ENCODE results near the gene ACVRL1. TPM values are rescaled to one million over a fixed set of nuclear protein-coding genes. Genes with fewer than 3 reads are reported as not detected.
A peak's percentile ranks its signal among the peaks of the same experiment; 100 is the strongest.

ACVRL1 gene
- total RNA-seq, 1 donor from 2014 or later, result not detected

GRCh38 chr12:51920046-51920445, 12.7 kb downstream of the ACVRL1 start:
- no peak for DNase-seq (ENCODE audit: low spot score)
- H3K4me3 Mint-ChIP-seq (ENCODE audit: low read depth), result no peak overlapping the region
- no peak overlapping the region for H3K27ac Mint-ChIP-seq
- H3K36me3 Mint-ChIP-seq (ENCODE audit: low read depth), result no peaks in the 10 kb centered on the region
- intact Hi-C loops (cut with micrococcal nuclease), result no loop called here
- peaks cover 9% of the 10 kb centered on the region for H3K27me3 Mint-ChIP-seq (ENCODE audit: low read depth)
- peaks cover 2% of the 10 kb centered on the region for H3K4me1 Mint-ChIP-seq (ENCODE audit: low read depth)
- H3K9me3 Mint-ChIP-seq, result no peaks in the 10 kb centered on the region

DNA sequence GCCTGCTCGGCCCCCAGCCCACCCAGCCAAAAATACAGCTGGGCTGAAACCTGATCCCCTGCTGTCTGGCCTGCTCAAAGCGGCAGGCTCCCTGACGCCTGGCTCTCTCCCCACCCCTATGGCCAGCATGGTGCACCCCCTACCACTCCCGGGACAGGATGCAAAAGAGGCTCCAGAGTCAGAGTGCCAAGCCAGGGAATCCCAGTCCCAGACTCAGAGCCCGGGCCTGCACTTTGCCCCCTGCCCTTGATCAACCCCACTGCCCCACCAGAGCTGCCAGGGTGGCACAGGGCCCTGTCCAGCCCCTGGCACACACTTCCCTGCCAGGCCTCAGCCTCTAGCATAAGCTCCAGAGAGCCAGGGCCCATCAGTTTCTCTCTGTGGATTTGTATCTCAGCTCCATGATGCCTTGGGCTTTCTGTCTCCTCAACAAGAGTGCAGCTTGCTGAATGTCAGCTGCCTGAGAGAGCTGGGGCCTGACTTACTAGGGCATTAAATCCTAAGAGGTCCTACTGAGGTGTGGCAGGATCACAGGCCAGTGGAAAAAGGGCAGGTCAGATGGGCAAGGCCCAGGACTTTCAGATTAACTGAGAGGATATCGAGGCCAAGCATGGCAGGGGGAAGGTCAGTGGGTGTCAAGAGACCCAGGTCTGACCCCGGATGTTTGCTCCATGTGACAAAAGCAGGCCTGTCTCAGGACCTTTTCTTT, 13.9 kb downstream of the ACVRL1 start:
- intact Hi-C loops (cut with micrococcal nuclease), result no loop called here
- Mint-ChIP-seq H3K4me3 (ENCODE audit: low read depth) (no peak overlapping the region), H3K27me3 (ENCODE audit: low read depth) (peaks cover 16% of the 10 kb centered on the region), H3K4me1 (ENCODE audit: low read depth) (peaks cover 3% of the 10 kb centered on the region), H3K9me3 (no peaks in the 10 kb centered on the region), H3K36me3 (ENCODE audit: low read depth) (no peaks in the 10 kb centered on the region), H3K27ac (no peak overlapping the region)
- DNase-seq (ENCODE audit: low spot score), result no peak

GRCh38 chr12:51922146-51922545, 14.8 kb downstream of the ACVRL1 start:
- intact Hi-C loops (cut with micrococcal nuclease), result no loop called here
- H3K9me3 Mint-ChIP-seq, result no peaks in the 10 kb centered on the region
- H3K27me3 Mint-ChIP-seq (ENCODE audit: low read depth), result peaks cover 16% of the 10 kb centered on the region
- no peak for DNase-seq (ENCODE audit: low spot score)
- H3K4me1 Mint-ChIP-seq (ENCODE audit: low read depth), result peaks cover 3% of the 10 kb centered on the region
- H3K36me3 Mint-ChIP-seq (ENCODE audit: low read depth), result no peaks in the 10 kb centered on the region
- no peak overlapping the region for H3K4me3 Mint-ChIP-seq (ENCODE audit: low read depth)
- no peak overlapping the region for H3K27ac Mint-ChIP-seq

GRCh38 chr12:51922762-51923505, 15.6 kb downstream of the ACVRL1 start:
- Mint-ChIP-seq H3K4me1 (ENCODE audit: low read depth) (peaks cover 3% of the 10 kb centered on the region), H3K4me3 (ENCODE audit: low read depth) (no peak overlapping the region), H3K27ac (no peak overlapping the region), H3K36me3 (ENCODE audit: low read depth) (no peaks in the 10 kb centered on the region), H3K9me3 (no peaks in the 10 kb centered on the region), H3K27me3 (ENCODE audit: low read depth) (peaks cover 16% of the 10 kb centered on the region)
- intact Hi-C loops (cut with micrococcal nuclease), result no loop called here
- DNase-seq (ENCODE audit: low spot score), result no peak

DNA sequence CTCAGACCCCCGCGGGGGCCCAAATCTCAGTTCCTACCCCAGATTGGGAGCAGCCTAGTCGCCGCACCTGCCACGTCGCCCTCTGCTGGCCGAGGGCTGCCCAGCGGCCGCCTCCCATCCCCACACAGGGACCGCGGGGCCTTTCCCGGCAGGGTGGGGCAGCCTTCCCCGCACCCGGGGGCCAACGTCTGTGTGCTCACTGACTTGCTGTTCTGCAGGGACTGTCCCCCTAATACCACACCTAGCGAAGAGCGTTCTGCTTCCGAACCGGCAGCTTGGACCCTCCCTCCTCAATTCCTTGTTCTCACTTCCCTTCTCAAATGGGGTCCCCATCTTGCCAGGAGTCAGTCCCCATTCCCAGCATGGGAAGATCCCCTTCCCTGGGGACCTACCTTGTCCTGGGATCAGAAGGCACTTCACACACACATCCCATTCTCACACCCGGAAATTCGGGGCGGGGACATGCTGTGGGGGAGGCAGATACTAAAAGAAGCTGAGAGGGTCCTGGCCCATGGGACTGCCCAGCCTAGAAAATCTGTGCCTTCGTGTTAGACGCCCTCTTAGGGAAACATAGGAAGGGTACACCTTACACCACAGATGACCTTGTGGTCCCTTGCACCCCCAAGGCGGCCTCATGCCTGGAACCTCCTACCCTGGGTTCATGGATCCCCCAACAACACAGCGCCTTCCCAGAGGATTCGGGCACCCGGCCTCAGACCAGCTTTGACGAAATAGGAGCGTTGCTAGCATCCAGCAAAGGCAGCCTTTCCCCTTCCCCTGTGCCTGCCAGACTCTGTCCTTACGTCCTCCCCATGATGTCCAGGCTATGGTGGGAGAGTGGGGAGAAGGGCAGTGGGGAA, 16.4 kb downstream of the ACVRL1 start:
- peaks cover 3% of the 10 kb centered on the region for H3K4me1 Mint-ChIP-seq (ENCODE audit: low read depth)
- H3K4me3 Mint-ChIP-seq (ENCODE audit: low read depth), result no peak overlapping the region
- H3K27me3 Mint-ChIP-seq (ENCODE audit: low read depth), result peaks cover 16% of the 10 kb centered on the region
- peak; percentile 28 for DNase-seq (ENCODE audit: low spot score)
- intact Hi-C loops (cut with micrococcal nuclease), result no loop called here
- no peaks in the 10 kb centered on the region for H3K9me3 Mint-ChIP-seq
- no peak overlapping the region for H3K27ac Mint-ChIP-seq
- no peaks in the 10 kb centered on the region for H3K36me3 Mint-ChIP-seq (ENCODE audit: low read depth)

DNA sequence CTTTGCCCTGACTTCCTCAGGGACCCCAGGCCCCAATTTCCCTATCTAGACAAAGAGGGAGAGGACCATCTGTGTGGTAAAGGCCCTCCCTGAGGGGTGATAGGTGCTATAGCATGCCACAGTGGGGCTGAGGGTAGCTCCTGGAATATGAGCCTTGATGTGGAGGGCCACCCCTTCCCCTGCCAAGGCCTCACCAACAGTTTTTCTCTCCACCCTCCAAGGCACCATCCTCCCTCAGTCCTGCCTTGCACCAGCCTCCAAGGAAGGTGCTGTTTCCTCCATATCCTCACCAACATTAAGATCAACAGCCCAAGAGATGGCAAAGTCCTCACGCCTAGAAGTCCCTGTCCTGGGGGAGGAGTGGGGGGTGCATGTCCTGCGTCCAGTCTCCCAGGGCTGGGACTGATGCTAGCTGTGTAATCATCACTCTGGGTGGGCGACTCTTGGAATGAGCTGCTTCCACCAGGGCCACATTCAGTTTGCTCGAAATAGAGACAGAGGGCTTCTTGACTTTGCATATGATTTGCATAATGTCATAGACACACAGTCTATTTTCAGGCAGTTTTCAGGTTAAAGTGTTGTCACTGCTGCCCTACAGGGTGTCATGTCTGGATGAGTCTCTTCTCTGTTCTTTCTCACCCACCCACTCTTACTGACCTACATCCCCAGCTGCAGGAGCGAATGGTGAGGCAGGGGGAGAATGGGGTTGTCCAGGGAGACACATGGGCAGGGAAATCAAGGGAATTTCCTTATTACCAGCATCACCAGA, 17.4 kb downstream of the ACVRL1 start:
- Mint-ChIP-seq H3K27ac (no peak overlapping the region), H3K27me3 (ENCODE audit: low read depth) (peaks cover 20% of the 10 kb centered on the region), H3K9me3 (no peaks in the 10 kb centered on the region), H3K4me3 (ENCODE audit: low read depth) (no peak overlapping the region), H3K4me1 (ENCODE audit: low read depth) (peaks cover 3% of the 10 kb centered on the region), H3K36me3 (ENCODE audit: low read depth) (no peaks in the 10 kb centered on the region)
- no peak for DNase-seq (ENCODE audit: low spot score)
- intact Hi-C loops (cut with micrococcal nuclease), result no loop called here

- Mint-ChIP-seq H3K27me3 (ENCODE audit: low read depth) (peaks cover 20% of the 10 kb centered on the region), H3K36me3 (ENCODE audit: low read depth) (no peaks in the 10 kb centered on the region), H3K4me3 (ENCODE audit: low read depth) (no peak overlapping the region), H3K27ac (no peak overlapping the region), H3K4me1 (ENCODE audit: low read depth) (peaks cover 3% of the 10 kb centered on the region), H3K9me3 (no peaks in the 10 kb centered on the region)
- no peak for DNase-seq (ENCODE audit: low spot score)
- intact Hi-C loops (cut with micrococcal nuclease), result loop anchor here (1.0 to 2.0 kb wide), 2 partner anchors 47 to 55 kb away; no protein-coding TSS in a partner anchor
Measured at GRCh38 chr12:51925346-51926063, 18.2 kb downstream of the ACVRL1 start.

GRCh38 chr12:51926064-51926632, 18.8 kb downstream of the ACVRL1 start:
- Mint-ChIP-seq H3K27ac (no peak overlapping the region), H3K4me3 (ENCODE audit: low read depth) (no peak overlapping the region), H3K27me3 (ENCODE audit: low read depth) (peaks cover 20% of the 10 kb centered on the region), H3K36me3 (ENCODE audit: low read depth) (no peaks in the 10 kb centered on the region), H3K4me1 (ENCODE audit: low read depth) (peaks cover 3% of the 10 kb centered on the region), H3K9me3 (no peaks in the 10 kb centered on the region)
- no peak for DNase-seq (ENCODE audit: low spot score)
- intact Hi-C loops (cut with micrococcal nuclease), result loop anchor here (1.0 to 2.0 kb wide), 2 partner anchors 47 to 54 kb away; no protein-coding TSS in a partner anchor

DNA sequence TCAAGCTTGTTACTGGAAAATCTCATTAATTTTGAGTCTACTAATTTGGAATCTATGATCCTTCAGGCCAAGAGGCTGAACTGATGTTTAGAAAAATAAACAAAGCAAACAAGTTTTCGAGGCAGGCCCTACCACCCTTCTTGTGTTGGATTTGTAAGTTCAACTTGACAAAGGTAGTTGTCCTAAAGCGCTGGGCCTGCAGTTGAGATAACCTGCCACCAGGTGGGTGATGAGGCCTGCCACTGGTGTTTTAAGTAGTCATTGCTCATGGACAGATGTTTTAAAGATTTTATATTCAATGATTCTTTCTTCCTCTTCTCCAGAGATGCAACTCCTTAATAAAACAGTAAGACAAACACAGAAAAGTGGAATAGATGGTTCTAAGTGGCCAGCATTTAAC, 19.4 kb downstream of the ACVRL1 start:
- Mint-ChIP-seq H3K4me3 (ENCODE audit: low read depth) (no peak overlapping the region), H3K36me3 (ENCODE audit: low read depth) (no peaks in the 10 kb centered on the region), H3K4me1 (ENCODE audit: low read depth) (peaks cover 3% of the 10 kb centered on the region), H3K9me3 (no peaks in the 10 kb centered on the region), H3K27ac (no peak overlapping the region), H3K27me3 (ENCODE audit: low read depth) (peaks cover 22% of the 10 kb centered on the region)
- DNase-seq (ENCODE audit: low spot score), result peak; percentile 18
- intact Hi-C loops (cut with micrococcal nuclease), result loop anchor here (1.0 to 2.0 kb wide), 2 partner anchors 46 to 54 kb away; no protein-coding TSS in a partner anchor

- Mint-ChIP-seq H3K4me1 (ENCODE audit: low read depth) (no peaks in the 10 kb centered on the region), H3K36me3 (ENCODE audit: low read depth) (no peaks in the 10 kb centered on the region), H3K4me3 (ENCODE audit: low read depth) (no peak overlapping the region)
Measured at GRCh38 chr12:51932218-51933076, 25.1 kb downstream of the ACVRL1 start.

GRCh38 chr12:51934080-51934479, 26.8 kb downstream of the ACVRL1 start:
- Mint-ChIP-seq H3K9me3 (no peaks in the 10 kb centered on the region), H3K27ac (no peak overlapping the region), H3K4me3 (ENCODE audit: low read depth) (no peak overlapping the region), H3K4me1 (ENCODE audit: low read depth) (no peaks in the 10 kb centered on the region), H3K27me3 (ENCODE audit: low read depth) (peaks cover 22% of the 10 kb centered on the region), H3K36me3 (ENCODE audit: low read depth) (no peaks in the 10 kb centered on the region)
- DNase-seq (ENCODE audit: low spot score), result no peak
- intact Hi-C loops (cut with micrococcal nuclease), result no loop called here

More at GRCh38 chr12:51932218-51933076, 25.1 kb downstream of the ACVRL1 start:
- no peak for DNase-seq (ENCODE audit: low spot score)
- Mint-ChIP-seq H3K9me3 (no peaks in the 10 kb centered on the region), H3K27me3 (ENCODE audit: low read depth) (peaks cover 21% of the 10 kb centered on the region), H3K27ac (no peak overlapping the region)
- intact Hi-C loops (cut with micrococcal nuclease), result no loop called here
